GM18526 (cell line): ENCODE measurements around the gene HENMT1.

ENCODE experiments used
- POLR2A ChIP-seq: IDR thresholded peaks from 3 replicates; pipeline ENCODE4 v1.6.1; 2011; ENCODE audit not compliant: insufficient read length; ENCODE audit errors: extremely low read depth

Gene HENMT1

GRCh38 chr1:108661030-108661609, at the start of gene HENMT1:
Gene HENMT1 (minus strand): TSS chr1:108661093. CDS start chr1:108659884, 1,209 bp downstream.
- TF ChIP-seq POLR2A: peak; percentile 76

- TF ChIP-seq POLR2A: no peak
Measured at GRCh38 chr1:108708691-108709660, 48.1 kb upstream of the HENMT1 start.

- TF ChIP-seq POLR2A: no peak
Measured at GRCh38 chr1:108706643-108707042, 45.8 kb upstream of the HENMT1 start.

- TF ChIP-seq POLR2A: no peak
Measured at GRCh38 chr1:108704496-108704895, 43.6 kb upstream of the HENMT1 start.

GRCh38 chr1:108703939-108704338, 43.0 kb upstream of the HENMT1 start:
- TF ChIP-seq POLR2A: no peak

- no peak for TF ChIP-seq POLR2A
Measured at GRCh38 chr1:108701176-108701849, 40.4 kb upstream of the HENMT1 start.

GRCh38 chr1:108699375-108700332, 38.8 kb upstream of the HENMT1 start:
- no peak for TF ChIP-seq POLR2A

GRCh38 chr1:108695535-108695934, 34.6 kb upstream of the HENMT1 start:
- no peak for TF ChIP-seq POLR2A

- no peak for TF ChIP-seq POLR2A
Measured at GRCh38 chr1:108692724-108693655, 32.1 kb upstream of the HENMT1 start.

- TF ChIP-seq POLR2A: peak; percentile 97
Measured at GRCh38 chr1:108691942-108692723, 31.2 kb upstream of the HENMT1 start, which contains the start of gene PRPF38B. Gene PRPF38B (plus strand): TSS chr1:108692310. CDS start chr1:108692592, 282 bp downstream.

GRCh38 chr1:108691128-108691941, 30.4 kb upstream of the HENMT1 start:
- TF ChIP-seq POLR2A: no peak
